Skin of body (tissue), 2 donors: ENCODE data around the gene ZNF561. TPM values are rescaled to one million over a fixed set of nuclear protein-coding genes. Genes with fewer than 3 reads are reported as not detected.
"Not testable (repeated sequence)": the region's sequence is repeated elsewhere in the genome, so short reads cannot be mapped to it uniquely, and the experiment has no call there.

Experiments
- DNase-seq: peaks from one replicate; lab custom pipeline; 2025; lab: John Stamatoyannopoulos, UW
- total RNA-seq: library from RNA; depleted of rRNA; stranded (reverse); fragments of >200 nt; gene quantifications from one replicate; pipeline ENCODE4 v1.2.3, GENCODE V29; 2014

Gene ZNF561
- total RNA-seq, 1 donor from 2014 or later = 40.2 TPM

DNA sequence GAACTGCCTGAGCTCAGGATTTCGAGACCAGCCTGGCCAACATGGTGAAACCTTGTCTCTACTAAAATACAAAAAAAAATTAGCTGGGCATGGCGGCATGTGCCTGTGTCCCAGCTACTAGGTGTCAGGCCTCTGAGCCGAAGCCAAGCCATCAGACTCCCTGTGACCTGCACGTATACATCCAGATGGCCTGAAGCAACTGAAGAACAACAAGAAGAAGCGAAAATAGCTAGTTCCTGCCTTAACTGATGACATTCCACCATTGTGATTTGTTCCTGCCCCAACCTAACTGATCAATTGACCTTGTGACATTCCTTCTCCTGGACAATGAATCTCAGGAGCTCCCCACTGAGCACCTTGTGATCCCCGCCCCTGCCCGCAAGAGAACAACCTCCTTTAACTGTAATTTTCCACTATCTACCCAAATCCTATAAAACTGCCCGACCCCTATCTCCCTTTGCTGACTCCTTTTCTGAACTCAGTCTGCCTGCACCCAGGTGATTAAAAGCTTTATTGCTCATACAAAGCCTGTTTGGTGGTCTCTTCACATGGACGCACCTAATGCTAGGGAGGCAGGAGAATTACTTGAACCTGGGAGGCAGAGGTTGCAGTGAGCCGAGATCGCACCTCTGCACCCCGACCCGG, 38.8 kb downstream of the ZNF561 start:
- DNase-seq = not testable (repeated sequence)

- DNase-seq = no peak
These were observed 40.3 kb downstream of the ZNF561 start for GRCh38 chr19:9580728-9581127.

DNA sequence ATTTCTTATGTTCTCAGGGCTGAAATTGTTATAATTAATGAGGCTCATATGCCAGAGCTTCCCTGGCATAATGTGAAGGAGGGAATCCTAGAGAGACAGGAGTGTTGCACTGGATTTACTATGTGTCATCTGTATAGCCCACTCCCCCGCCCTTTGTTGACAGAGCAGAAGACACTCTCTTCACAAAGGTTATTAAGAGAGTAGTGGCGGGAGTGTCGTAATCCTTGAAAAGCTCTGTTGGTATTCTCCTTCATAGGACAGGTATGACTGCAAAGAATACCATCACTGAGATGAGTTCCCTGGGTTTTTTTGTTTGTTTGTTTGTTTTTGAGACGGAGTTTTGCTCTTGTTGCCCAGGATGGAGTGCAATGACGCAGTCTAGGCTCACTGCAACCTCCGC, 50.8 kb downstream of the ZNF561 start:
- DNase-seq = no peak

DNA sequence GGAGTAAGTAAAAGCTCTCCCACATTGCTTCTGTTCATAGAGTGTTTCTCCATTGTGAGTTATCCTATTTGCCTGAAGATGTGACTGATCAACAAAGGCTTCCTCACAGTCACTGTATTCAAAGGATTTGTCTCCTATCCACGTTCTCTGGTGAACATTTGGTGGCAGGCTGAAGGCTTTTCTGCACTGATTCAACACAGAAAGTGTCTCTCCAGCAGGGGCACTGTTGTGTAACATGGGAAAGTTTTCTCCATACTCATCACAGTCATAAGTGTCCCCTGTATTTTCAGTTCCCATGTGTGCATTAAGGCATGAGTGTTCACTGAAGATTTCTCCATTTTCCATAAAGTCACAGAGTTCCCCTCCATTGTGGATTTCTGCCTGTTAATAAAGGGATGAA, 54.3 kb downstream of the ZNF561 start:
- no peak for DNase-seq

DNA sequence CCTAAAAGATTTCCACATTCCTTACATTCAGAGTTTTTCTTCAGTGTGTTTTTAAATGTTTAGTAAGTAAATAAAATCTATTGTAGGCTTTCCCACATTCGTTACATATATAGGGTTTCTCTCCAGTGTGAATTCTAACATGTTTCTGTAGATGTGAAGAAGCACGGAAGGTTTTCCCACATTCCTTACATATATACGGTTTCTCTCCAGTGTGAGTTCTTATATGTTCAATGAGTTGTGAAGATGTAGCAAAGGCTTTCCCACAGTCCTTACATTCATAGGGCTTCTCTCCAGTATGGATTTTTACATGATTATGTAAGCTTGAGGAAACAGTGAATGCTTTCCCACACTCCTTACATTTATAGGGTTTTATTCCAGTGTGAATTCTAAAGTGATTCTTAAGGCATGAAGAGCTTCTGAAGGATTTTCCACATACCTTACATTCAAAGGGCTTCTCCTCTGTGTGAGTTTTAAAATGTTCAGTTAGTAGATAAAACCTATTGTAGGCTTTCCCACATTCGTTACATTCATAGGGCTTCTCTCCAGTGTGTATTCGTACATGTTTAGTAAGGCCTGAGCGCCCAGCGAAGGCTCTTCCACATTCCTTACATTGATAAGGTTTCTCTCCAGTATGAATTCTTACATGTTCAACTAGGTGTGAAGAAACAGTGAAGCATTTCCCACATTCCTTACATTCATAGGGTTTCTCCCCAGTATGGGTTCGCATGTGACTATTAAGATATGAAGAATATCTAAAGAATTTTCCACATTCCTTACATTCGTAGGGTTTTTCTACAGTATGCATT, 54.9 kb downstream of the ZNF561 start:
- no peak for DNase-seq

Other genes starting within 250 kb of the ZNF561 start
- gene ZNF266, start 185.7 kb downstream of the ZNF561 start, total RNA-seq = 21.8 TPM
- gene ZNF560, start 122.6 kb downstream of the ZNF561 start, total RNA-seq = 0.49 TPM
- 15.9 TPM for gene ZNF426, start 82.6 kb downstream of the ZNF561 start, total RNA-seq
- gene ZNF121, start 36.7 kb downstream of the ZNF561 start, total RNA-seq = 51.6 TPM
- gene ZNF562, start 53.9 kb upstream of the ZNF561 start, total RNA-seq = 30.4 TPM
- gene ZNF846, start 147.5 kb upstream of the ZNF561 start, total RNA-seq = 16.8 TPM
- gene FBXL12, start 197.8 kb upstream of the ZNF561 start, total RNA-seq = 10.4 TPM
- 125 TPM for gene UBL5, start 206.7 kb upstream of the ZNF561 start, total RNA-seq
- gene PIN1, start 214.1 kb upstream of the ZNF561 start, total RNA-seq = 35.6 TPM